ENCODE measurements around the gene CDKAL1. TPM values are rescaled to one million over a fixed set of nuclear protein-coding genes. Genes with fewer than 3 reads are reported as not detected.

The CDKAL1 gene
- total RNA-seq, 1 donor from 2014 or later = 9.6 TPM

GRCh38 chr6:21099338-21100314 lies 565.4 kb downstream of the CDKAL1 start:
- H3K36me3 Mint-ChIP-seq (ENCODE audit: low read depth) = no peaks in the 10 kb centered on the region
- no peak for DNase-seq (ENCODE audit: low spot score)
- no peaks in the 10 kb centered on the region for H3K4me1 Mint-ChIP-seq (ENCODE audit: low read depth)
- no peaks in the 10 kb centered on the region for H3K27me3 Mint-ChIP-seq (ENCODE audit: low read depth)
- no peak overlapping the region for H3K4me3 Mint-ChIP-seq (ENCODE audit: unreplicated experiment)
- TF ChIP-seq, protein P1, sequence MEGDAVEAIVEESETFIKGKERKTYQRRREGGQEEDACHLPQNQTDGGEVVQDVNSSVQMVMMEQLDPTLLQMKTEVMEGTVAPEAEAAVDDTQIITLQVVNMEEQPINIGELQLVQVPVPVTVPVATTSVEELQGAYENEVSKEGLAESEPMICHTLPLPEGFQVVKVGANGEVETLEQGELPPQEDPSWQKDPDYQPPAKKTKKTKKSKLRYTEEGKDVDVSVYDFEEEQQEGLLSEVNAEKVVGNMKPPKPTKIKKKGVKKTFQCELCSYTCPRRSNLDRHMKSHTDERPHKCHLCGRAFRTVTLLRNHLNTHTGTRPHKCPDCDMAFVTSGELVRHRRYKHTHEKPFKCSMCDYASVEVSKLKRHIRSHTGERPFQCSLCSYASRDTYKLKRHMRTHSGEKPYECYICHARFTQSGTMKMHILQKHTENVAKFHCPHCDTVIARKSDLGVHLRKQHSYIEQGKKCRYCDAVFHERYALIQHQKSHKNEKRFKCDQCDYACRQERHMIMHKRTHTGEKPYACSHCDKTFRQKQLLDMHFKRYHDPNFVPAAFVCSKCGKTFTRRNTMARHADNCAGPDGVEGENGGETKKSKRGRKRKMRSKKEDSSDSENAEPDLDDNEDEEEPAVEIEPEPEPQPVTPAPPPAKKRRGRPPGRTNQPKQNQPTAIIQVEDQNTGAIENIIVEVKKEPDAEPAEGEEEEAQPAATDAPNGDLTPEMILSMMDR (IDR thresholded peaks at IDR 0.05) = no peak
- H3K27ac Mint-ChIP-seq (ENCODE audit: unreplicated experiment) = no peak overlapping the region
- no peaks in the 10 kb centered on the region for H3K9me3 Mint-ChIP-seq (ENCODE audit: low read depth)

- no peaks in the 10 kb centered on the region for H3K9me3 Mint-ChIP-seq (ENCODE audit: low read depth)
- no peaks in the 10 kb centered on the region for H3K4me1 Mint-ChIP-seq (ENCODE audit: low read depth)
- H3K4me3 Mint-ChIP-seq (ENCODE audit: unreplicated experiment) = no peak overlapping the region
- DNase-seq (ENCODE audit: low spot score) = no peak
- TF ChIP-seq, protein P1 (IDR thresholded peaks at IDR 0.05) = no peak
- H3K36me3 Mint-ChIP-seq (ENCODE audit: low read depth) = no peaks in the 10 kb centered on the region
- no peaks in the 10 kb centered on the region for H3K27me3 Mint-ChIP-seq (ENCODE audit: low read depth)
- H3K27ac Mint-ChIP-seq (ENCODE audit: unreplicated experiment) = no peak overlapping the region
Measured at GRCh38 chr6:21100991-21101390, 566.7 kb downstream of the CDKAL1 start.

DNA sequence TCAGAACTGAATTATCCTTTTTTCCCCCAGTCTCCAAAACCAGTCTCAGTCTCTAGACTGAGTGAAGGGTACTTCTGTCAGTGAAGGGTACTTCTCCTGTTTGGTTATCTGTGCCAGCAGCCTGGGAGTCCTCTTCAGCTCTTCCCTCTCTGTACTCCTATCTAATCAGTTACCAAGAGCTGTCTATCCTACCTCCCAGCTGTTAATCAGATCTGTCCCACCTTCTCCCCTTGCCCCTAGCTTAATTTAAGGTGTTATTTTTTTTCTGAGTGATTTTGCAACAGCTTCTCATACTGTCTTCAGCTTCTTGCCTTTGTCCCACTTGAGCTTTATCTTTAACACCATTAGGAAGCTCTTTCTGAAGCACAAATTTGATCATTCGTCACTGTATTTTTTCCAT lies 567.4 kb downstream of the CDKAL1 start:
- Mint-ChIP-seq H3K4me1 (ENCODE audit: low read depth) (no peaks in the 10 kb centered on the region), H3K36me3 (ENCODE audit: low read depth) (no peaks in the 10 kb centered on the region), H3K4me3 (ENCODE audit: unreplicated experiment) (no peak overlapping the region), H3K9me3 (ENCODE audit: low read depth) (no peaks in the 10 kb centered on the region), H3K27me3 (ENCODE audit: low read depth) (no peaks in the 10 kb centered on the region), H3K27ac (ENCODE audit: unreplicated experiment) (no peak overlapping the region)
- DNase-seq (ENCODE audit: low spot score) = no peak
- TF ChIP-seq, protein P1 (IDR thresholded peaks at IDR 0.05) = no peak

DNA sequence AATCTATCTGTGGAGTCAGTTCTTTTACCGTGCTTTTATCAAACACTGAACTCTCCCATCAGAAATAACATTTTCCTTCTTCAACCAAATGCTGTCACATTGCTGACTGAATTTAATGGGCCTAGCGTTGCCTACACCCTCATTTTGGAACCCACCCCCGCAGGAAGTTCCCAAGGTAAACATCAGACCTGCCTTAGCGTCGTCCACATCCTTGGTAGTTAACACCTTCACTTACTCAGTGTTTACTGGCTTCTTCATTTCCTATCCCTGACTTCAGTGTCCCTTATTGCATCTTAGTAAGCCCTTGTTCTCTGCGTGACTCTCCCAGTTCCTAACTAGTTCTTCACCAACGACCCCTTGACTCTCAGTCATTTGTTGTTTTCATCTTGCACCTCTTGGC lies 567.9 kb downstream of the CDKAL1 start:
- TF ChIP-seq, protein P1 (IDR thresholded peaks at IDR 0.05) = no peak
- H3K4me3 Mint-ChIP-seq (ENCODE audit: unreplicated experiment) = no peak overlapping the region

GRCh38 chr6:21102624-21103023 lies 568.4 kb downstream of the CDKAL1 start:
- no peak for DNase-seq (ENCODE audit: low spot score)
- H3K4me1 Mint-ChIP-seq (ENCODE audit: low read depth) = no peaks in the 10 kb centered on the region
- no peaks in the 10 kb centered on the region for H3K9me3 Mint-ChIP-seq (ENCODE audit: low read depth)
- no peak overlapping the region for H3K4me3 Mint-ChIP-seq (ENCODE audit: unreplicated experiment)
- no peaks in the 10 kb centered on the region for H3K27me3 Mint-ChIP-seq (ENCODE audit: low read depth)
- TF ChIP-seq, protein P1 (IDR thresholded peaks at IDR 0.05) = no peak
- no peak overlapping the region for H3K27ac Mint-ChIP-seq (ENCODE audit: unreplicated experiment)
- H3K36me3 Mint-ChIP-seq (ENCODE audit: low read depth) = no peaks in the 10 kb centered on the region

More for the DNA sequence above, 567.9 kb downstream of the CDKAL1 start:
- no peak for DNase-seq (ENCODE audit: low spot score)
- no peaks in the 10 kb centered on the region for H3K9me3 Mint-ChIP-seq (ENCODE audit: low read depth)
- no peak overlapping the region for H3K27ac Mint-ChIP-seq (ENCODE audit: unreplicated experiment)
- H3K36me3 Mint-ChIP-seq (ENCODE audit: low read depth) = no peaks in the 10 kb centered on the region
- H3K27me3 Mint-ChIP-seq (ENCODE audit: low read depth) = no peaks in the 10 kb centered on the region
- no peaks in the 10 kb centered on the region for H3K4me1 Mint-ChIP-seq (ENCODE audit: low read depth)
